OCI-LY7 (cell line): ENCODE data around the gene FBXW11. TPM values are rescaled to one million over a fixed set of nuclear protein-coding genes. Genes with fewer than 3 reads are reported as not detected.

Experiments
- BruUV-seq: library from RNA; stranded (reverse); fragments of 400-500 nt; replicated peaks from 2 replicates; lab custom pipeline; 2021; lab: Mats Ljungman, UMichigan
- CTCF ChIA-PET: fragments of 300-600 bp; sonication (Branson Sonifier 250); formaldehyde crosslinking; loops from one replicate; lab custom pipeline; 2022; ENCODE audit warnings: antibody characterized with exemption; ENCODE audit not compliant: unreplicated experiment; lab: Charles Lee
- POLR2A ChIA-PET: fragments of 300-600 bp; sonication (Branson Sonifier 250); formaldehyde crosslinking; loops from one replicate; lab custom pipeline; 2022; ENCODE audit warnings: antibody characterized with exemption; lab: Charles Lee
- DNase-seq: peaks from one replicate; pipeline ENCODE4 v3.0.0-alpha.2; 2015; ENCODE audit warnings: low spot score
- H2AFZ ChIP-seq: fragments of 200-600 bp; sonication (generic), shearing (Covaris generic); 2 replicates; pipeline ENCODE4 v1.6.1; 2014; ENCODE audit warnings: mild to moderate bottlenecking, antibody characterized with exemption, low read length, moderate library complexity
- H3K27ac ChIP-seq: fragments of 200-600 bp; sonication (generic); 2 replicates; pipeline ENCODE4 v1.5.1; 2014; ENCODE audit warnings: mixed run types, low read depth, mild to moderate bottlenecking, moderate library complexity, low read length, inconsistent platforms; ENCODE audit not compliant: poor library complexity, severe bottlenecking
- H3K36me3 ChIP-seq: fragments of 200-600 bp; sonication (generic); 2 replicates; pipeline ENCODE4 v1.6.1; 2014; ENCODE audit warnings: mild to moderate bottlenecking, antibody characterized with exemption, low read length, moderate library complexity, mixed read lengths; ENCODE audit not compliant: insufficient read depth
- H3K4me1 ChIP-seq: fragments of 200-600 bp; sonication (generic); 2 replicates; pipeline ENCODE4 v1.5.1; 2014; ENCODE audit warnings: mild to moderate bottlenecking, low read length; ENCODE audit not compliant: insufficient read depth, poor library complexity, severe bottlenecking
- H3K4me2 ChIP-seq: fragments of 200-600 bp; sonication (generic); 2 replicates; pipeline ENCODE4 v1.6.1; 2014; ENCODE audit warnings: mild to moderate bottlenecking, low read length
- H3K4me3 ChIP-seq: fragments of 200-600 bp; sonication (generic); 2 replicates; pipeline ENCODE4 v1.5.1; 2014; ENCODE audit warnings: mild to moderate bottlenecking, low read depth, low read length; ENCODE audit not compliant: poor library complexity, severe bottlenecking
- H3K79me2 ChIP-seq: fragments of 200-600 bp; sonication (generic); 2 replicates; pipeline ENCODE4 v1.6.1; 2016; ENCODE audit warnings: low read depth, mild to moderate bottlenecking, low read length, moderate library complexity, mixed read lengths; ENCODE audit not compliant: insufficient read depth
- H3K9me2 ChIP-seq: fragments of 200-600 bp; sonication (generic); 2 replicates; pipeline ENCODE4 v1.6.1; 2016; ENCODE audit warnings: mild to moderate bottlenecking, low read length, mixed read lengths; ENCODE audit not compliant: insufficient read depth
- H3K9me3 ChIP-seq: fragments of 200-600 bp; sonication (generic); 2 replicates; pipeline ENCODE4 v1.6.1; 2014; ENCODE audit warnings: mild to moderate bottlenecking, mixed run types, low read length, mixed read lengths
- H4K20me1 ChIP-seq: fragments of 200-600 bp; sonication (generic); 2 replicates; pipeline ENCODE4 v1.6.1; 2014; ENCODE audit warnings: mild to moderate bottlenecking, antibody characterized with exemption, low read length, moderate library complexity, mixed read lengths; ENCODE audit not compliant: insufficient read depth
- CTCF ChIP-seq: fragments of 200-600 bp; sonication (generic); conservative IDR thresholded peaks from 2 replicates; pipeline ENCODE4 v1.5.1; 2014; ENCODE audit warnings: mild to moderate bottlenecking, antibody characterized with exemption, low read length, moderate library complexity, mixed read lengths
- EZH2phosphoT487 ChIP-seq: fragments of 200-600 bp; sonication (generic); IDR thresholded peaks from 2 replicates; pipeline ENCODE4 v1.6.1; 2018; ENCODE audit warnings: low read depth, borderline replicate concordance, mild to moderate bottlenecking, mixed run types, antibody characterized with exemption, low read length, moderate library complexity, mixed read lengths
- intact Hi-C: fragments of 100-400 bp; cut with micrococcal nuclease; formaldehyde crosslinking; loops from one replicate; pipeline ENCODE4 v1.10.0; 2022; ENCODE audit not compliant: unreplicated experiment
- total RNA-seq, 2 experiments: library from RNA; depleted of rRNA in 1 of 2; stranded (reverse); fragments of >200 nt in 1 of 2; shearing (Covaris generic) in 1 of 2; gene quantifications; 2 replicates each; pipeline ENCODE4 v1.2.3, GENCODE V29; 2014 to 2022

Gene FBXW11
- total RNA-seq, 2 experiments from 2014 or later: 33.0 to 51.5 TPM

GRCh38 chr5:171845857-171846256 lies 160.6 kb downstream of the FBXW11 start:
- DNase-seq: no peak
- no TSS peak for BruUV-seq
- intact Hi-C loops: no loop called here

GRCh38 chr5:171845040-171845630 lies 161.3 kb downstream of the FBXW11 start:
- ChIA-PET CTCF (no interaction called here), POLR2A (no interaction called here)
- H3K4me1 ChIP-seq: peaks cover under 1% of the 10 kb centered on the region
- intact Hi-C loops: no loop called here
- H2AFZ ChIP-seq: no peak overlapping the region
- no peak overlapping the region for H3K4me2 ChIP-seq
- no TSS peak for BruUV-seq
- no peaks in the 10 kb centered on the region for H3K9me3 ChIP-seq
- no peaks in the 10 kb centered on the region for H4K20me1 ChIP-seq
- H3K4me3 ChIP-seq: no peak overlapping the region
- no peak for DNase-seq
- no peaks in the 10 kb centered on the region for H3K9me2 ChIP-seq
- no peak overlapping the region for H3K27ac ChIP-seq
- no peaks in the 10 kb centered on the region for H3K79me2 ChIP-seq
- TF ChIP-seq CTCF (no peak), EZH2phosphoT487 (no peak)
- no peaks in the 10 kb centered on the region for H3K36me3 ChIP-seq

More at GRCh38 chr5:171845857-171846256, 160.6 kb downstream of the FBXW11 start:
- Histone ChIP-seq H2AFZ (no peak overlapping the region), H3K4me2 (no peak overlapping the region), H3K4me3 (no peak overlapping the region), H3K27ac (no peak overlapping the region), H3K79me2 (no peaks in the 10 kb centered on the region), H4K20me1 (no peaks in the 10 kb centered on the region), H3K4me1 (no peaks in the 10 kb centered on the region), H3K9me3 (no peaks in the 10 kb centered on the region), H3K9me2 (no peaks in the 10 kb centered on the region), H3K36me3 (no peaks in the 10 kb centered on the region)
- ChIA-PET POLR2A (no interaction called here), CTCF (no interaction called here)
- TF ChIP-seq CTCF (no peak), EZH2phosphoT487 (no peak)

GRCh38 chr5:171842777-171843328 lies 163.6 kb downstream of the FBXW11 start:
- no peak for DNase-seq
- Histone ChIP-seq H3K9me3 (no peaks in the 10 kb centered on the region; the same call in 1 of the 2 replicates), H3K4me2 (no peak overlapping the region), H4K20me1 (no peaks in the 10 kb centered on the region), H3K27ac (no peak overlapping the region), H2AFZ (no peak overlapping the region), H3K9me2 (no peaks in the 10 kb centered on the region), H3K4me3 (no peak overlapping the region), H3K4me1 (peaks cover 4% of the 10 kb centered on the region), H3K36me3 (no peaks in the 10 kb centered on the region), H3K79me2 (no peaks in the 10 kb centered on the region)
- BruUV-seq: no TSS peak
- no peak for TF ChIP-seq EZH2phosphoT487
- intact Hi-C loops: no loop called here
- ChIA-PET POLR2A (no interaction called here), CTCF (no interaction called here)
